H1 (cell line): ENCODE data around the gene AOAH. TPM values are rescaled to one million over a fixed set of nuclear protein-coding genes. Genes with fewer than 3 reads are reported as not detected.

Experiments
- CTCF ChIA-PET: fragments of 300-600 bp; sonication (Branson Sonifier 250); formaldehyde crosslinking; loops from one replicate; lab custom pipeline; 2021; ENCODE audit not compliant: partially characterized antibody; lab: Charles Lee
- POLR2A ChIA-PET: fragments of 300-600 bp; sonication (Branson Sonifier 250); formaldehyde crosslinking; loops from one replicate; lab custom pipeline; 2021; ENCODE audit warnings: inconsistent platforms; ENCODE audit not compliant: partially characterized antibody; lab: Charles Lee
- DNase-seq, 2 experiments: peaks; one replicate each; pipeline versions ENCODE4 v3.0.0 to v3.0.0-alpha.2; 2010 to 2022; ENCODE audit warnings: low spot score in 2 of 2, low read depth in 1 of 2, mixed read lengths in 1 of 2
- FAIRE-seq: peaks from 2 replicates; lab custom pipeline; 2011; peaks lifted over from hg19 to GRCh38; lab: Jason Lieb, UNC
- H2AFZ ChIP-seq: 2 replicates; pipeline ENCODE4 v1.8.1; 2012; ENCODE audit warnings: low read length, inconsistent platforms
- H2AK5ac ChIP-seq: 2 replicates; pipeline ENCODE4 v1.6.1; 2013; ENCODE audit warnings: low read depth, low read length
- H2BK120ac ChIP-seq: replicated peaks from 2 replicates; pipeline ENCODE3; 2013; ENCODE audit warnings: low read depth, low read length, inconsistent platforms
- H2BK12ac ChIP-seq: 2 replicates; pipeline ENCODE4 v1.6.1; 2013; ENCODE audit warnings: low read depth, low read length
- H2BK15ac ChIP-seq: 2 replicates; pipeline ENCODE4 v1.6.1; 2013; ENCODE audit warnings: low read length
- H2BK20ac ChIP-seq: 2 replicates; pipeline ENCODE4 v1.6.1; 2013; ENCODE audit warnings: low read length
- H2BK5ac ChIP-seq: 2 replicates; pipeline ENCODE4 v1.6.1; 2013; ENCODE audit warnings: low read depth, low read length
- H3K14ac ChIP-seq: 2 replicates; pipeline ENCODE4 v1.6.1; 2013; ENCODE audit warnings: inconsistent platforms; ENCODE audit not compliant: insufficient read length
- H3K18ac ChIP-seq: 2 replicates; pipeline ENCODE4 v1.6.1; 2013; ENCODE audit warnings: low read length; ENCODE audit errors: extremely low read depth
- H3K23ac ChIP-seq: 2 replicates; pipeline ENCODE4 v1.6.1; 2013; ENCODE audit warnings: inconsistent platforms; ENCODE audit not compliant: insufficient read length
- H3K23me2 ChIP-seq: 2 replicates; pipeline ENCODE4 v1.6.1; 2013; ENCODE audit warnings: low read depth, low read length
- H3K27ac ChIP-seq: 2 replicates; pipeline ENCODE4 v1.6.1; 2011; ENCODE audit warnings: low read depth, low read length, inconsistent platforms
- H3K27me3 ChIP-seq, 4 experiments: replicated peaks in 1 of 4; 1 replicate in 1 of 4; 2 replicates in 3 of 4; pipeline versions ENCODE4 v1.6.1 to v1.8.1; 2011 to 2013; ENCODE audit warnings: low read length in 3 of 4, mild to moderate bottlenecking in 3 of 4, inconsistent platforms in 2 of 4, mixed read lengths in 2 of 4, moderate library complexity in 1 of 4; ENCODE audit not compliant: control insufficient read depth in 3 of 4, insufficient read depth in 3 of 4; ENCODE audit errors: extremely low read depth in 1 of 4
- H3K36me3 ChIP-seq, 4 experiments: 2 replicates each; pipeline versions ENCODE4 v1.6.1 to v1.8.1; 2011 to 2013; ENCODE audit warnings: mild to moderate bottlenecking in 4 of 4, low read length in 3 of 4, moderate library complexity in 2 of 4, control low read depth in 1 of 4, inconsistent platforms in 1 of 4; ENCODE audit not compliant: insufficient read depth in 4 of 4, control insufficient read depth in 2 of 4
- H3K4ac ChIP-seq: replicated peaks from 2 replicates; pipeline ENCODE3; 2013; ENCODE audit warnings: low read length, low read depth, mixed read lengths, inconsistent platforms; ENCODE audit not compliant: insufficient read length
- H3K4me1 ChIP-seq, 4 experiments: replicated peaks in 1 of 4; 1 replicate in 1 of 4; 2 replicates in 3 of 4; pipeline versions ENCODE4 v1.6.1 to v1.8.1; 2011 to 2013; ENCODE audit warnings: low read length in 3 of 4, inconsistent platforms in 2 of 4, mixed read lengths in 1 of 4; ENCODE audit not compliant: insufficient read depth in 4 of 4, control insufficient read depth in 3 of 4
- H3K4me2 ChIP-seq, 2 experiments: 2 replicates each; pipeline versions ENCODE4 v1.6.1 to v1.8.1; 2011 to 2013; ENCODE audit warnings: low read depth in 2 of 2, low read length in 2 of 2, control low read depth in 1 of 2, inconsistent platforms in 1 of 2, mild to moderate bottlenecking in 1 of 2; ENCODE audit not compliant: insufficient read depth in 1 of 2
- H3K4me3 ChIP-seq, 4 experiments: fragments of 200-600, 300-600 bp in 1 of 4; sonication (generic), shearing (Covaris generic), sonication (Bioruptor Twin) in 1 of 4; 2 replicates each; pipeline versions ENCODE4 v1.5.1 to v1.8.1; 2011 to 2016; ENCODE audit warnings: low read length in 4 of 4, low read depth in 3 of 4, control low read depth in 2 of 4, inconsistent platforms in 2 of 4, mild to moderate bottlenecking in 2 of 4, mixed read lengths in 1 of 4, moderate library complexity in 1 of 4; ENCODE audit not compliant: insufficient read depth in 2 of 4; ENCODE audit errors: extremely low read depth in 1 of 4
- H3K56ac ChIP-seq: replicated peaks from 2 replicates; pipeline ENCODE3; 2013; ENCODE audit warnings: low read depth, mild to moderate bottlenecking, mixed read lengths, low read length, inconsistent platforms; ENCODE audit not compliant: insufficient read length
- H3K79me1 ChIP-seq: 2 replicates; pipeline ENCODE4 v1.6.1; 2013; ENCODE audit warnings: low read depth, low read length, control low read depth
- H3K79me2 ChIP-seq, 2 experiments: 2 replicates each; pipeline versions ENCODE4 v1.6.1 to v1.8.1; 2012 to 2013; ENCODE audit warnings: low read length in 2 of 2, mild to moderate bottlenecking in 2 of 2, inconsistent platforms in 1 of 2; ENCODE audit not compliant: insufficient read depth in 2 of 2, control insufficient read depth in 1 of 2
- H3K9ac ChIP-seq, 4 experiments: replicated peaks in 1 of 4; 1 replicate in 1 of 4; 2 replicates in 3 of 4; pipeline versions ENCODE4 v1.6.1 to v1.8.1; 2011 to 2013; ENCODE audit warnings: low read depth in 3 of 4, low read length in 3 of 4, control low read depth in 2 of 4, mild to moderate bottlenecking in 2 of 4, moderate library complexity in 2 of 4, inconsistent platforms in 1 of 4; ENCODE audit errors: extremely low read depth in 1 of 4
- H3K9me3 ChIP-seq, 2 experiments: 2 replicates each; pipeline versions ENCODE4 v1.6.1 to v1.8.1; 2012 to 2013; ENCODE audit warnings: mild to moderate bottlenecking in 2 of 2, moderate library complexity in 2 of 2, control low read depth in 1 of 2, inconsistent platforms in 1 of 2, low read depth in 1 of 2, low read length in 1 of 2, mixed read lengths in 1 of 2; ENCODE audit not compliant: insufficient read depth in 2 of 2
- H4K20me1 ChIP-seq, 2 experiments: replicated peaks in 1 of 2; 2 replicates each; pipeline versions ENCODE3 to v1.8.1; 2011 to 2013; ENCODE audit warnings: inconsistent platforms in 2 of 2, low read length in 2 of 2, mild to moderate bottlenecking in 1 of 2; ENCODE audit not compliant: insufficient read depth in 2 of 2, control insufficient read depth in 1 of 2
- H4K5ac ChIP-seq: 2 replicates; pipeline ENCODE4 v1.6.1; 2013; ENCODE audit warnings: low read length, low read depth, mixed read lengths, inconsistent platforms; ENCODE audit not compliant: insufficient read length
- H4K8ac ChIP-seq: 2 replicates; pipeline ENCODE4 v1.8.0; 2013; ENCODE audit warnings: mild to moderate bottlenecking, moderate library complexity, low read length, inconsistent platforms; ENCODE audit not compliant: insufficient read depth; ENCODE audit errors: extremely low read depth
- H4K91ac ChIP-seq: replicated peaks from 2 replicates; pipeline ENCODE3; 2013; ENCODE audit warnings: low read length, mixed read lengths, inconsistent platforms; ENCODE audit not compliant: insufficient read length
- ASH2L ChIP-seq: fragments of 200-600, 300-600 bp; sonication (generic); IDR thresholded peaks from one replicate; pipeline ENCODE4 v1.7.1; 2017; ENCODE audit warnings: low read length
- ATF3 ChIP-seq: IDR thresholded peaks from 2 replicates; pipeline ENCODE4 v1.6.1; 2011; ENCODE audit warnings: low read depth, mild to moderate bottlenecking, low read length; ENCODE audit not compliant: insufficient read depth
- BACH1 ChIP-seq: IDR thresholded peaks from 2 replicates; pipeline ENCODE4 v1.6.1; 2012; ENCODE audit warnings: low read length, improper control_type of control experiment
- CHD2 ChIP-seq: IDR thresholded peaks from 2 replicates; pipeline ENCODE4 v1.6.1; 2012; ENCODE audit warnings: low read length, improper control_type of control experiment
- EZH2 ChIP-seq: fragments of 200-600 bp; sonication (generic); IDR thresholded peaks from 2 replicates; pipeline ENCODE4 v1.7.1; 2012; ENCODE audit warnings: low read depth, mild to moderate bottlenecking, moderate library complexity, low read length, inconsistent platforms; ENCODE audit not compliant: severe bottlenecking
- KDM1A ChIP-seq: fragments of 200-600, 300-600 bp; sonication (generic); IDR thresholded peaks from 2 replicates; pipeline ENCODE4 v1.7.1; 2016; ENCODE audit warnings: mild to moderate bottlenecking, low read length, borderline replicate concordance
- KDM5A ChIP-seq: fragments of 200-600 bp; IDR thresholded peaks from 2 replicates; pipeline ENCODE4 v1.7.1; 2012; ENCODE audit warnings: mild to moderate bottlenecking, low read length, inconsistent platforms, mixed read lengths
- MAX ChIP-seq: IDR thresholded peaks from 2 replicates; pipeline ENCODE4 v1.6.1; 2012; ENCODE audit warnings: inconsistent platforms
- RFX5 ChIP-seq: IDR thresholded peaks from 2 replicates; pipeline ENCODE4 v1.6.1; 2011; ENCODE audit warnings: low read depth, low read length, improper control_type of control experiment, borderline replicate concordance
- TAF1 ChIP-seq: IDR thresholded peaks from 2 replicates; pipeline ENCODE4 v1.6.1; 2011; ENCODE audit warnings: mild to moderate bottlenecking, low read depth, low read length
- WGBS, 2 experiments: shearing (Covaris generic) in 1 of 2; methylation state at CpG; one replicate each; pipeline versions ENCODE4 v1.1.6 to v1.1.7; 2013 to 2015; ENCODE audit warnings: low lambda C conversion rate in 2 of 2, mixed read lengths in 2 of 2, inconsistent platforms in 1 of 2, low coverage in 1 of 2, missing lambda C conversion rate in 1 of 2; ENCODE audit not compliant: insufficient replicate concordance in 2 of 2, insufficient coverage in 1 of 2, insufficient read length in 1 of 2; ENCODE audit errors: extremely low coverage in 1 of 2, missing lambda C conversion rate in 1 of 2; 5-methylcytosine and 5-hydroxymethylcytosine counted together
- polyA plus RNA-seq, 7 experiments: library from polyadenylated mRNA; depleted of rRNA in 3 of 7; stranded (reverse) in 5 of 7; unstranded in 2 of 7; fragments of >200 nt in 5 of 7; fragments of 200-250 nt in 2 of 7; gene quantifications; 1 replicate in 5 of 7; 2 replicates in 1 of 7; 4 replicates in 1 of 7; pipeline versions ENCODE4 v1.2.1 to v1.2.3, GENCODE V29; 2011 to 2013; ENCODE audit warnings: missing spikeins in 2 of 7, mixed read lengths in 2 of 7
- total RNA-seq: library from RNA; stranded (reverse); fragmentation: NEBNext Ultra II Directional; extraction: Animal tissue kit (Norgen Biotek cat#: 25700); gene quantifications from 2 replicates; pipeline ENCODE4 v1.2.1, GENCODE V29; 2021

Gene AOAH
- total and polyA plus RNA-seq, 2 of the 8 experiments (the other 6 are each of a cell fraction or from before 2014, with no cell fraction given), result 0.08 TPM; not detected in 1

GRCh38 chr7:36607721-36608095, 116.6 kb downstream of the AOAH start:
- WGBS, 2 experiments, result 88% methylated on average over 3 of the region's 3 CpGs; no CpG with 5 or more reads in 1 of the 2 experiments
- H3K4me1 ChIP-seq, result peaks cover 0 to 5% (median 0%) of the 10 kb centered on the region in 4 experiments; a peak in 3 of 7 replicates
- ChIA-PET CTCF (interaction anchor here (1.9 to 2.5 kb wide), 4 partner anchors 13 to 120 kb away, joined by 6 to 16 read pairs (median 9); no protein-coding TSS in a partner anchor), POLR2A (no interaction called here)
- H2BK120ac ChIP-seq, result no peak overlapping the region
- H3K4ac ChIP-seq, result no peak overlapping the region
- H3K56ac ChIP-seq, result no peak overlapping the region
- no peak overlapping the region for H3K23ac ChIP-seq
- no peaks in the 10 kb centered on the region for H3K36me3 ChIP-seq
- no peaks in the 10 kb centered on the region for H4K20me1 ChIP-seq
- no peaks in the 10 kb centered on the region for H3K23me2 ChIP-seq
- FAIRE-seq, result no peak
- no peak overlapping the region for H4K5ac ChIP-seq
- H2BK5ac ChIP-seq, result no peak overlapping the region
- H3K79me2 ChIP-seq, result no peaks in the 10 kb centered on the region
- H2BK15ac ChIP-seq, result no peak overlapping the region
- H3K4me2 ChIP-seq, result no peak overlapping the region
- DNase-seq, result no peak
- no peak overlapping the region for H3K27ac ChIP-seq
- no peak overlapping the region for H4K8ac ChIP-seq
- no peak overlapping the region for H2BK12ac ChIP-seq
- no peaks in the 10 kb centered on the region for H3K27me3 ChIP-seq
- H3K18ac ChIP-seq, result 0 out of 2 replicates have a peak overlapping the region, but pooled peaks have one; percentile 27
- no peak overlapping the region for H2AFZ ChIP-seq
- no peaks in the 10 kb centered on the region for H3K79me1 ChIP-seq
- no peak overlapping the region for H3K9ac ChIP-seq
- no peak overlapping the region for H2AK5ac ChIP-seq
- no peak for TF ChIP-seq KDM5A
- no peak for TF ChIP-seq CHD2
- TF ChIP-seq ATF3, result no peak
- no peak for TF ChIP-seq TAF1
- TF ChIP-seq RFX5, result no peak
- no peak for TF ChIP-seq EZH2
- no peak for TF ChIP-seq ASH2L
- TF ChIP-seq MAX, result no peak
- TF ChIP-seq BACH1, result no peak
- TF ChIP-seq KDM1A, result no peak
- TF ChIP-seq, all 59 proteins: peak for 0
- H2BK20ac ChIP-seq, result 0 out of 2 replicates have a peak overlapping the region, but pooled peaks have one; percentile 49
- no peak overlapping the region for H3K14ac ChIP-seq
- H4K91ac ChIP-seq, result peak overlapping the region; percentile 12
- H3K4me3 ChIP-seq, result no peak overlapping the region
- H3K9me3 ChIP-seq, result no peaks in the 10 kb centered on the region
